HFFc6 (cell line): Measurements from ENCODE around the gene PRND. TPM values are rescaled to one million over a fixed set of nuclear protein-coding genes. Genes with fewer than 3 reads are reported as not detected.

ENCODE experiments used
- DNase-seq: peaks from one replicate; pipeline ENCODE4 v3.0.0-alpha.2; 2018
- H3K27ac Mint-ChIP-seq: 2 replicates; pipeline ENCODE4 v1.8.0; 2020; ENCODE audit warnings: mild to moderate bottlenecking, mixed read lengths
- H3K27me3 Mint-ChIP-seq: 2 replicates; pipeline ENCODE4 v1.8.0; 2021; ENCODE audit warnings: mild to moderate bottlenecking, moderate library complexity, mixed read lengths; ENCODE audit not compliant: insufficient read depth
- H3K36me3 Mint-ChIP-seq: 2 replicates; pipeline ENCODE4 v1.8.0; 2021; ENCODE audit warnings: low read depth, mixed read lengths
- H3K4me1 Mint-ChIP-seq: 2 replicates; pipeline ENCODE4 v1.8.0; 2020; ENCODE audit warnings: low read depth, mixed read lengths
- H3K4me3 Mint-ChIP-seq: 2 replicates; pipeline ENCODE4 v1.8.0; 2020; ENCODE audit warnings: mild to moderate bottlenecking, moderate library complexity, mixed read lengths
- H3K9me3 Mint-ChIP-seq: 2 replicates; pipeline ENCODE4 v1.8.0; 2020; ENCODE audit warnings: mild to moderate bottlenecking, mixed read lengths
- long read RNA-seq: library from polyadenylated mRNA; unstranded; transcript quantifications from one replicate; pipeline ENCODE4 v2.0.0, GENCODE V29; 2019
- total RNA-seq, 6 experiments: library from RNA; stranded (reverse); fragmentation: NEBNext Ultra II Directional; extraction: Animal tissue kit (Norgen Biotek cat#: 25700); gene quantifications; 2 replicates in 1 of 6; 3 replicates in 5 of 6; pipeline ENCODE4 v1.2.3, GENCODE V29; 2021
- TF ChIP-seq, protein P1 (sequence below): fragments of 200-600 bp; sonication (generic); IDR thresholded peaks from 2 replicates; pipeline ENCODE4 v1.5.0; 2021; ENCODE audit warnings: antibody characterized with exemption, mild to moderate bottlenecking

The PRND gene
- total RNA-seq: under 1 TPM; 0.31 to 0.62 (median 0.49) TPM
- long read RNA-seq, partial matches to known transcripts: 0 of 3 reads
- long read RNA-seq, other reads (novel, unspliced or antisense): 1 of 3 reads

DNA sequence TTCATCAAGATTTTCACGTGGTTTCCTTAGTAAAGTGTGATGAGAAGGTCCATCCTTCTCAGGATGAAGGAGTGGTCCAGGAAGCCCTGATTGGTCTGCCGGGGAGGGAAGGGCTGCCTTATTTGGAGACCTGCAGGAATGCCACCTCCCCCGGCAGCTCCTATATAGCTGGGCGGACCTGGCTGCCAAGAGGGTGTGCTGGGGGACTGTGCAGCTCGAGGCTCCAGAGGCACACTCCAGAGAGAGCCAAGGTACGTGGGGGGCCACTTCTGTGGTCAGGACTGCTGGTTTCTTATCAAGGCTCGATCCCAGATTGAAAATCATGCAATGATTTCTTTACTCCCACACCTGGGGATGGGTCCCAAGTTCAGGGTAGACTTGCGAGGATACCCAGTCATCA, at the start of gene PRND:
PRND (plus strand) TSS at position 191 of the 400 bp plus-strand sequence. CDS start 2,643 bp downstream, outside the sequence.
- no peaks in the 10 kb centered on the region; the same call in 1 of the 2 replicates for H3K27me3 Mint-ChIP-seq
- TF ChIP-seq, protein P1, sequence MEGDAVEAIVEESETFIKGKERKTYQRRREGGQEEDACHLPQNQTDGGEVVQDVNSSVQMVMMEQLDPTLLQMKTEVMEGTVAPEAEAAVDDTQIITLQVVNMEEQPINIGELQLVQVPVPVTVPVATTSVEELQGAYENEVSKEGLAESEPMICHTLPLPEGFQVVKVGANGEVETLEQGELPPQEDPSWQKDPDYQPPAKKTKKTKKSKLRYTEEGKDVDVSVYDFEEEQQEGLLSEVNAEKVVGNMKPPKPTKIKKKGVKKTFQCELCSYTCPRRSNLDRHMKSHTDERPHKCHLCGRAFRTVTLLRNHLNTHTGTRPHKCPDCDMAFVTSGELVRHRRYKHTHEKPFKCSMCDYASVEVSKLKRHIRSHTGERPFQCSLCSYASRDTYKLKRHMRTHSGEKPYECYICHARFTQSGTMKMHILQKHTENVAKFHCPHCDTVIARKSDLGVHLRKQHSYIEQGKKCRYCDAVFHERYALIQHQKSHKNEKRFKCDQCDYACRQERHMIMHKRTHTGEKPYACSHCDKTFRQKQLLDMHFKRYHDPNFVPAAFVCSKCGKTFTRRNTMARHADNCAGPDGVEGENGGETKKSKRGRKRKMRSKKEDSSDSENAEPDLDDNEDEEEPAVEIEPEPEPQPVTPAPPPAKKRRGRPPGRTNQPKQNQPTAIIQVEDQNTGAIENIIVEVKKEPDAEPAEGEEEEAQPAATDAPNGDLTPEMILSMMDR: no peak
- no peak within 1 kb of the TSS for H3K4me3 Mint-ChIP-seq
- H3K27ac Mint-ChIP-seq: peak within 1 kb of the TSS; percentile 80; the same call in 1 of the 2 replicates
- H3K36me3 Mint-ChIP-seq: no peaks in the 10 kb centered on the region
- no peak for DNase-seq
- no peaks in the 10 kb centered on the region for H3K9me3 Mint-ChIP-seq
- peaks cover 29% of the 10 kb centered on the region for H3K4me1 Mint-ChIP-seq

GRCh38 chr20:4672948-4673347, 48.8 kb upstream of the PRND start:
- Mint-ChIP-seq H3K4me1 (peaks cover 54% of the 10 kb centered on the region), H3K4me3 (no peak overlapping the region), H3K36me3 (no peaks in the 10 kb centered on the region)

DNA sequence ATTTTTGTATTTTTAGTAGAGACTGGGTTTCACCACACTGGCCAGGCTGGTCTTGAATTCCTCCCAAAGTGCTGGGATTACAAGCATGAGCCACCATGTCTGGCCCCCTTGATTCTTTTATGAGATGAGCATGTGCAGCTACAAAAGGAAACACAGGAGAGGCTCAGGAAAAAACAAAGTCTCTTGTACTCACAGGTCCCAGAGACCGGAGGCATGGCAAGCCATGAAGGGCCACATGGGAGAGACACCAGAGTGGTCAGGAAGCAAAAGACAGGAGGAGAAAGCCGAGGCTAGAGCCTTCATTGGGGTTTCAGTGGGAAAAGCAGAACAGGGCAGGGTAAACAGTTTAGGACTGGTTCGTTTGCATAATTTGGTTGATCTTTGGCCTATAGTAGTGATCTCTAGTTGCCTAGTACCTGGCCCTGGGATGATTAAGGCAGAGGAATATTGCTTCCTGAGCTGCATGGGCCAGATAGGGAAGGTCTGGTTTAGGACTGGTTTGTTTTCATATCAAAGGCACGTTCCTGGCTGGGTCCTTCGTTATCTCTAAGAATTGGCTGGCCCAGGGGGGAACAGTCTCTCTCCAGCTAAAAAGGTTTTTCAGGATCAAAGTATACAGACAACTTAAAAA, 48.2 kb upstream of the PRND start:
- TF ChIP-seq, protein P1: no peak
- H3K4me1 Mint-ChIP-seq: peaks cover 59% of the 10 kb centered on the region
- H3K27me3 Mint-ChIP-seq: no peaks in the 10 kb centered on the region
- DNase-seq: no peak
- no peaks in the 10 kb centered on the region for H3K36me3 Mint-ChIP-seq
- no peak overlapping the region for H3K27ac Mint-ChIP-seq
- H3K9me3 Mint-ChIP-seq: no peaks in the 10 kb centered on the region
- H3K4me3 Mint-ChIP-seq: no peak overlapping the region

More at GRCh38 chr20:4672948-4673347, 48.8 kb upstream of the PRND start:
- no peak for DNase-seq
- no peaks in the 10 kb centered on the region for H3K9me3 Mint-ChIP-seq
- H3K27ac Mint-ChIP-seq: no peak overlapping the region
- TF ChIP-seq, protein P1: no peak
- H3K27me3 Mint-ChIP-seq: no peaks in the 10 kb centered on the region

DNA sequence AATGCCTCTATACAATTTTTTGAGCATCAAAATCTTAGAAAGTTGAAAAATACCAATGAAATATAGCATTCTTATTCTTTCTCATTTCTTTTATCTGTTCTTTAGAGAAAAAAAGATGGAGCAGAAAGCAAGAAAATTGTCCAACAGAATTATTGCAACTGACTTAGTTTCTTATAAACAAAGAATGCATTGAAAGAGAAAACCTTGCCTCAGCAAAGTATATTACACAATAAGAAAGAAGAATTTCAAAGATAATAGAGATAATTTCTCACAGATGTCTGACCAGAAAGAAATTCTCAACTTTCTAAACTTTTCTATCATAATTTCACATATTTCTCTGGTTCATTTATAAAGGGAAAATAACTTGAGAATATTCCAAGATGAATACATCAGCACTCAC, 47.0 kb upstream of the PRND start:
- DNase-seq: no peak
- no peak overlapping the region for H3K4me3 Mint-ChIP-seq
- no peaks in the 10 kb centered on the region for H3K36me3 Mint-ChIP-seq
- peak overlapping the region; percentile 17; the same call in 1 of the 2 replicates for H3K27ac Mint-ChIP-seq
- TF ChIP-seq, protein P1: no peak
- no peaks in the 10 kb centered on the region for H3K9me3 Mint-ChIP-seq
- H3K27me3 Mint-ChIP-seq: no peaks in the 10 kb centered on the region; the same call in 1 of the 2 replicates
- peaks cover 59% of the 10 kb centered on the region for H3K4me1 Mint-ChIP-seq

DNA sequence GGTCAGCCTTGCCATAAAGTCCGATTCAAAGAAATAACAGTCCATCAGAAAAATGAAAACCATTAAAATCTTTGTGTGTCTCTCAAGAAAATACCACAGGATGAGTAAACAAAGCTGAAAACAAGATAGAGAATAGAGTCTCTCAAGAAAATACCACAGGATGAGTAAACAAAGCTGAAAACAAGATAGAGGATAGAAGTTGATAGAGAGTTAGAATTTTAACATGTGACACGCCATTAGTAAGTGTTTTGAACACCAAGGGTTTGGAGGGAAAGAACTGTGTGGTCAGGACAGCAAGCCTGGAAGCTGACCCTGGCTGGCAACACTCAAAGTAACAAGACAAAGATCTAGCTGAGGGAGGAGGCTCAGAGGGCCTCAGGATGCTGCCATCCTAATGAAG, 43.9 kb upstream of the PRND start:
- Mint-ChIP-seq H3K27ac (no peak overlapping the region), H3K36me3 (no peaks in the 10 kb centered on the region), H3K9me3 (no peaks in the 10 kb centered on the region), H3K4me1 (peaks cover 64% of the 10 kb centered on the region), H3K27me3 (no peaks in the 10 kb centered on the region; the same call in 1 of the 2 replicates), H3K4me3 (no peak overlapping the region)
- TF ChIP-seq, protein P1: no peak
- no peak for DNase-seq
